MM.1S (cell line): ENCODE data around the gene CREB5.

Experiments used
- DNase-seq: peaks from one replicate; pipeline ENCODE4 v3.0.0-alpha.2; 2015
- H2AFZ ChIP-seq: fragments of 300-600 bp; sonication (generic); 2 replicates; pipeline ENCODE4 v1.6.0; 2016; ENCODE audit warnings: antibody characterized with exemption, low read length
- H3F3A ChIP-seq: fragments of 300-600 bp; sonication (generic); 2 replicates; pipeline ENCODE4 v1.6.1; 2016; ENCODE audit warnings: mild to moderate bottlenecking, antibody characterized with exemption, low read length, moderate library complexity, mixed read lengths; ENCODE audit not compliant: insufficient read depth
- H3K27ac ChIP-seq: fragments of 300-600 bp; sonication (generic); 2 replicates; pipeline ENCODE4 v1.5.1; 2016; ENCODE audit warnings: mild to moderate bottlenecking, low read length
- H3K27me3 ChIP-seq: fragments of 300-600 bp; sonication (generic); replicated peaks from 2 replicates; pipeline ENCODE4 v1.6.0; 2016; ENCODE audit warnings: low read length; ENCODE audit not compliant: insufficient read depth
- H3K36me3 ChIP-seq: fragments of 300-600 bp; sonication (generic); replicated peaks from 2 replicates; pipeline ENCODE4 v1.6.1; 2016; ENCODE audit warnings: mild to moderate bottlenecking, low read length, mixed read lengths; ENCODE audit not compliant: insufficient read depth
- H3K4me1 ChIP-seq: fragments of 300-600 bp; sonication (generic); 2 replicates; pipeline ENCODE4 v1.6.1; 2016; ENCODE audit warnings: low read length, mixed read lengths
- H3K4me2 ChIP-seq: fragments of 300-600 bp; sonication (generic); 2 replicates; pipeline ENCODE4 v1.6.0; 2016; ENCODE audit warnings: low read depth, low read length
- H3K4me3 ChIP-seq: fragments of 300-600 bp; sonication (generic); 2 replicates; pipeline ENCODE4 v1.5.1; 2016; ENCODE audit warnings: low read length, mixed read lengths
- H3K79me2 ChIP-seq: fragments of 300-600 bp; sonication (generic); 2 replicates; pipeline ENCODE4 v1.6.1; 2016; ENCODE audit warnings: mixed run types, low read length, mixed read lengths
- H3K9ac ChIP-seq: fragments of 300-600 bp; sonication (generic); 2 replicates; pipeline ENCODE4 v1.6.1; 2016; ENCODE audit warnings: low read length, mixed read lengths
- H3K9me2 ChIP-seq: fragments of 300-600 bp; sonication (generic); replicated peaks from 2 replicates; pipeline ENCODE4 v1.6.1; 2016; ENCODE audit warnings: mild to moderate bottlenecking, low read length, mixed read lengths; ENCODE audit not compliant: insufficient read depth
- H3K9me3 ChIP-seq: fragments of 300-600 bp; sonication (generic); replicated peaks from 2 replicates; pipeline ENCODE4 v1.6.1; 2016; ENCODE audit warnings: mild to moderate bottlenecking, low read length, mixed read lengths; ENCODE audit not compliant: insufficient read depth
- H4K20me1 ChIP-seq: fragments of 300-600 bp; sonication (generic); 2 replicates; pipeline ENCODE4 v1.6.1; 2016; ENCODE audit warnings: mild to moderate bottlenecking, low read length, moderate library complexity, mixed read lengths; ENCODE audit not compliant: insufficient read depth
- EZH2 ChIP-seq: fragments of 300-600 bp; sonication (generic); optimal IDR thresholded peaks from 2 replicates; pipeline ENCODE3; 2017; ENCODE audit warnings: low read depth, mild to moderate bottlenecking, antibody characterized with exemption, low read length, mixed read lengths
- EZH2phosphoT487 ChIP-seq: fragments of 300-600 bp; sonication (generic); IDR thresholded peaks from 2 replicates; pipeline ENCODE4 v1.6.1; 2018; ENCODE audit warnings: antibody characterized with exemption, low read length
- TF ChIP-seq, protein P1 (sequence below): fragments of 300-600 bp; sonication (generic); IDR thresholded peaks from 2 replicates; pipeline ENCODE4 v1.5.1; 2016; ENCODE audit warnings: antibody characterized with exemption, low read length, mixed read lengths

The CREB5 gene

DNA sequence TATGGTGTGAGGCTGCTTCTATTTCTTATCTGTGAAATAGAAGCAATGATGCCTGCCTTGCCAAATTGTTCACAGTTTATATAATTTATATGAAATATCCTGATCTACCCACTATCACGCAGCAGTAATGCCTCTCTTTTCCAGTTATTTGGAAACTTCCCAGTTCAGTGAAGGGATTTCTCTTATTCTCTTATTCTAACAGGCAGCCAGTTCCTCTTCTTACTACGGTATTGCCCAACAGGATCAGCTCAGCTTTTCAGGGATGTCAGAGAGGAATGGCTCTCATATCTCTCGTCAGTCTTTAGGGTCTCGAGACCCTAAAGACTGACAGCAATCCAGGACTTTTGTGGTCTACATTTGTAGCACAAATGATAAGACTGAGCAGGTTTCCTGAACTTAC is 215.6 kb downstream of the CREB5 start:
- TF ChIP-seq, protein P1, sequence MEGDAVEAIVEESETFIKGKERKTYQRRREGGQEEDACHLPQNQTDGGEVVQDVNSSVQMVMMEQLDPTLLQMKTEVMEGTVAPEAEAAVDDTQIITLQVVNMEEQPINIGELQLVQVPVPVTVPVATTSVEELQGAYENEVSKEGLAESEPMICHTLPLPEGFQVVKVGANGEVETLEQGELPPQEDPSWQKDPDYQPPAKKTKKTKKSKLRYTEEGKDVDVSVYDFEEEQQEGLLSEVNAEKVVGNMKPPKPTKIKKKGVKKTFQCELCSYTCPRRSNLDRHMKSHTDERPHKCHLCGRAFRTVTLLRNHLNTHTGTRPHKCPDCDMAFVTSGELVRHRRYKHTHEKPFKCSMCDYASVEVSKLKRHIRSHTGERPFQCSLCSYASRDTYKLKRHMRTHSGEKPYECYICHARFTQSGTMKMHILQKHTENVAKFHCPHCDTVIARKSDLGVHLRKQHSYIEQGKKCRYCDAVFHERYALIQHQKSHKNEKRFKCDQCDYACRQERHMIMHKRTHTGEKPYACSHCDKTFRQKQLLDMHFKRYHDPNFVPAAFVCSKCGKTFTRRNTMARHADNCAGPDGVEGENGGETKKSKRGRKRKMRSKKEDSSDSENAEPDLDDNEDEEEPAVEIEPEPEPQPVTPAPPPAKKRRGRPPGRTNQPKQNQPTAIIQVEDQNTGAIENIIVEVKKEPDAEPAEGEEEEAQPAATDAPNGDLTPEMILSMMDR: no peak
- TF ChIP-seq EZH2 (no peak), EZH2phosphoT487 (no peak)
- Histone ChIP-seq H3K9ac (no peak overlapping the region), H3K36me3 (no peaks in the 10 kb centered on the region), H3K4me1 (peaks cover 9% of the 10 kb centered on the region; the same call in 1 of the 2 replicates), H3K27me3 (no peaks in the 10 kb centered on the region), H3K27ac (no peak overlapping the region), H3K9me2 (no peaks in the 10 kb centered on the region), H3K79me2 (no peaks in the 10 kb centered on the region), H3K9me3 (no peaks in the 10 kb centered on the region), H3F3A (no peaks in the 10 kb centered on the region; the same call in 1 of the 2 replicates), H3K4me3 (no peak overlapping the region), H4K20me1 (no peaks in the 10 kb centered on the region), H3K4me2 (no peak overlapping the region), H2AFZ (no peak overlapping the region)
- DNase-seq: no peak

DNA sequence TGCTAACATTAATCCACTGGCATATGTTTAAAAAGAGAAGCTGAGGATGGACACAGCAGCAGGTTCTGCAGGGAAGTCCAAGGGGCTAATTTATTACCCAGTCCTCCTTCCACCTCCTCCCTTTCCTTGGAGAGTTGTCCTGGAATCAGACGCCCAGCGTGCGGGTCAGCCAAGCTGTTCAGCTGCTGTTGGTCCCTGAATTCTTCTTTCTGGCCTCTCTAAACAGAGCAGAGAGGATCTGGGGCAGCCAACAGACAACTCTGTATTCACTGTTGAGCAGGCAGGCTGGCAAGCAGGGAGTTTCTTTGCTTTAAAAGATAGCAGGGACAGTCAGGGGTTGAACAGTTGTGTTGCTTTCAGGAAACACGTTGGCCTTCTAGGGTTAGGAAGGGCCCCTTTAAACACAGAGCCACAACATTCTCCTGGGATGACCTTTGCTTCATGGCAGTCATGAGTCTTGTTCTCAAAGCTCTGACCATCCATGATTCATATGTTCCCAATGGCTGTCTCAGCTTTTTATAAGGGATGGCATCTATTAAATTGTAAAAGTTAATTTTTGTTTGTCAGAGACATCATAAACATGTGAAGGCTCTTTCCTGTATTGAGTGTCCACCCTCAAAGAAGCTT is 217.0 kb downstream of the CREB5 start:
- Histone ChIP-seq H3K9me2 (no peaks in the 10 kb centered on the region), H3K4me3 (no peak overlapping the region), H3F3A (no peaks in the 10 kb centered on the region), H3K36me3 (no peaks in the 10 kb centered on the region), H3K9ac (no peak overlapping the region), H3K4me2 (no peak overlapping the region), H3K79me2 (no peaks in the 10 kb centered on the region), H3K27ac (no peak overlapping the region), H3K4me1 (no peaks in the 10 kb centered on the region), H3K9me3 (no peaks in the 10 kb centered on the region), H4K20me1 (no peaks in the 10 kb centered on the region), H3K27me3 (no peaks in the 10 kb centered on the region), H2AFZ (no peak overlapping the region)
- no peak for TF ChIP-seq EZH2
- TF ChIP-seq, protein P1: no peak
- no peak for TF ChIP-seq EZH2phosphoT487
- no peak for DNase-seq

DNA sequence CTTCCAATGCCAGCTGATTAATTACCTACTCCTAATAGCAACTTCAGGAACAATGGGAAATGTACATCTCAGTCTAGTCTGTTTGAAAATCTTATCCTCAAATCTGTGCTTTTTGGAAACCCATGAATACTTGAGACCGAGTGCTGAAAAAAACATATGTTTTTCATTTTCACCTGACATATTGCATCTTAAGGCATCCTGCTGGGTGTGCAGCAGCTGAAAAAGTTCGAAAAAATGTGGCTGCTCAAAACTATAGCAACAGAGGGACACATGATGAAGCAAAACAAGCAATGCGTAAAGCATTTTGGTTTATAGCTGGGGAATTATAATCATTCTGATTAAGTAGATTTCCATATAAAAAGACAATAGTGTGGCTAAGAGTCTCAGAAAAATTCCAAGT is 218.0 kb downstream of the CREB5 start:
- H3K9ac ChIP-seq: no peak overlapping the region
- H2AFZ ChIP-seq: no peak overlapping the region
- no peaks in the 10 kb centered on the region for H3K27me3 ChIP-seq
- DNase-seq: no peak
- no peak for TF ChIP-seq EZH2
- no peak overlapping the region for H3K4me3 ChIP-seq
- H4K20me1 ChIP-seq: no peaks in the 10 kb centered on the region
- no peak overlapping the region for H3K4me2 ChIP-seq
- no peaks in the 10 kb centered on the region for H3K4me1 ChIP-seq
- no peaks in the 10 kb centered on the region for H3F3A ChIP-seq
- no peaks in the 10 kb centered on the region for H3K79me2 ChIP-seq
- no peaks in the 10 kb centered on the region for H3K9me3 ChIP-seq
- no peaks in the 10 kb centered on the region for H3K36me3 ChIP-seq
- H3K27ac ChIP-seq: no peak overlapping the region
- no peaks in the 10 kb centered on the region for H3K9me2 ChIP-seq

DNA sequence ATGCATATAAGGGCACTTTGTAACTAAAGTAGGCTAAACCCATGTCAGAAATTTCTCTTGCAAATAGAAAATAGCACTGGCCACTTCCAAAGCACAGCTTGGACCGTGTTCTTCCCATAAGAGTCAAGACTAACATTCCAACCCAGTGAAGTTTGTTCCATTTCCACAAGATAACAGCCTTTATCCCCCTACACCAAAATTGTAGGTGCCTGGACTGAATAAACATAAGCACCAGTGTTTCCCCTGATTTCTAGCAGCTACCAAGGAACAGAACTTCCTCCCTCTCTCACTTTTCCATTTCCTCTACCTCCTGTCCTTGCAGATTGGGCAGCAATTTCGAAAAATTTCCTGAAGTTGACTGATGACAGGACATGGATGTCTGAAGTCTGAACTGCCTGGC is 219.7 kb downstream of the CREB5 start:
- Histone ChIP-seq H3K9me3 (no peaks in the 10 kb centered on the region), H3K9me2 (no peaks in the 10 kb centered on the region), H3K4me1 (no peaks in the 10 kb centered on the region), H3K27me3 (no peaks in the 10 kb centered on the region), H3K27ac (no peak overlapping the region), H4K20me1 (no peaks in the 10 kb centered on the region), H3K36me3 (no peaks in the 10 kb centered on the region), H3K9ac (no peak overlapping the region), H3K4me2 (no peak overlapping the region), H3K4me3 (no peak overlapping the region), H3K79me2 (no peaks in the 10 kb centered on the region), H2AFZ (no peak overlapping the region), H3F3A (no peaks in the 10 kb centered on the region)
- TF ChIP-seq EZH2phosphoT487 (no peak), EZH2 (no peak)
- TF ChIP-seq, protein P1: no peak
- DNase-seq: no peak
